CD4-positive, CD25-positive, alpha-beta regulatory T cell (primary cell): ENCODE data around the gene STK40. TPM values are rescaled to one million over a fixed set of nuclear protein-coding genes. Genes with fewer than 3 reads are reported as not detected.

Experiments used
- ATAC-seq, 2 donors: fragments of 150-1000 bp; cut with Tn5 transposase; one replicate each; pipeline ENCODE4 v1.10.0; 2021; ENCODE audit warnings: low read depth in 2 of 2, moderate number of reproducible peaks in 2 of 2, moderate library complexity in 1 of 2
- DNase-seq, 3 donors: peaks; one replicate each; pipeline versions ENCODE4 v3.0.0 to v3.0.0-alpha.2; 2012 to 2022; ENCODE audit warnings: mixed read lengths in 1 of 3
- H3K27ac ChIP-seq: one replicate; pipeline ENCODE4 v1.7.0; 2013; ENCODE audit warnings: mild to moderate bottlenecking, low read length; ENCODE audit not compliant: insufficient read depth, poor library complexity, severe bottlenecking
- H3K27me3 ChIP-seq: one replicate; pipeline ENCODE4 v1.7.0; 2013; ENCODE audit warnings: low read length; ENCODE audit not compliant: control insufficient read depth, insufficient read depth
- H3K36me3 ChIP-seq: one replicate; pipeline ENCODE4 v1.7.0; 2013; ENCODE audit warnings: mild to moderate bottlenecking, low read length, moderate library complexity; ENCODE audit not compliant: control insufficient read depth, insufficient read depth
- H3K4me1 ChIP-seq: 2 replicates; pipeline ENCODE4 v1.7.0; 2013; ENCODE audit warnings: mild to moderate bottlenecking, low read length; ENCODE audit not compliant: insufficient read depth, control insufficient read depth, poor library complexity, severe bottlenecking
- H3K4me3 ChIP-seq: one replicate; pipeline ENCODE4 v1.7.0; 2013; ENCODE audit warnings: low read depth, mild to moderate bottlenecking, low read length, moderate library complexity
- H3K9me3 ChIP-seq, 2 experiments: 1 replicate in 1 of 2; 2 replicates in 1 of 2; pipeline ENCODE4 v1.7.0; 2013; ENCODE audit warnings: low read length in 2 of 2, mild to moderate bottlenecking in 1 of 2, moderate library complexity in 1 of 2; ENCODE audit not compliant: control insufficient read depth in 2 of 2
- H3K27ac Mint-ChIP-seq, 3 donors: one replicate each; pipeline ENCODE4 v1.8.0; 2020 to 2022; ENCODE audit warnings: mild to moderate bottlenecking in 3 of 3, mixed read lengths in 3 of 3, moderate library complexity in 2 of 3
- H3K27me3 Mint-ChIP-seq: one replicate; pipeline ENCODE4 v1.8.0; 2022; ENCODE audit warnings: mild to moderate bottlenecking, mixed read lengths
- H3K36me3 Mint-ChIP-seq: one replicate; pipeline ENCODE4 v1.8.0; 2020; ENCODE audit warnings: mixed read lengths
- H3K4me1 Mint-ChIP-seq, 4 donors: one replicate each; pipeline ENCODE4 v1.8.0; 2020 to 2022; ENCODE audit warnings: mixed read lengths in 4 of 4, mild to moderate bottlenecking in 1 of 4
- H3K4me3 Mint-ChIP-seq, 4 donors: one replicate each; pipeline ENCODE4 v1.8.0; 2020 to 2022; ENCODE audit warnings: mild to moderate bottlenecking in 4 of 4, mixed read lengths in 4 of 4, moderate library complexity in 3 of 4
- H3K9me3 Mint-ChIP-seq, 7 donors: one replicate each; pipeline ENCODE4 v1.8.0; 2020 to 2022; ENCODE audit warnings: mixed read lengths in 7 of 7, mild to moderate bottlenecking in 3 of 7, moderate library complexity in 2 of 7
- polyA plus RNA-seq, 4 donors: library from polyadenylated mRNA; unstranded; fragments of 300-500 nt; fragmentation: Illumina TruSeq; gene quantifications; one replicate each; pipeline ENCODE4 v1.2.3, GENCODE V29; 2021
- total RNA-seq: library from RNA; stranded (reverse); gene quantifications from one replicate; pipeline ENCODE4 v1.2.3, GENCODE V29; 2022

Gene STK40
- total and polyA plus RNA-seq, 5 donors from 2014 or later: 27.1 to 36.4 (median 30.1) TPM

DNA sequence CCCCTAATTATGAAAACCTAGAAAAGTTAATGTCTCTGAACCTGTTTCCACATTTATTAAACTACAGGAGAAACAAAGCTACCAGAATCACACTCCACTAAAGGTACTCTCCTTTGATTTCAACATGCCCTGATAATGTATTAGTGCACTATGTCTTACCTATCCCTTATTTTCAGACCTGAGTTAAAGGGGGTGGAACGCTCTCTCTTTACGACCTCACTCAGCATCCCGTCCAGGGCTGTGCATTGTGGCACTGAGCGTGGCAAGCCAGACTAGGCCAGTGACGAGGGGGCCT lies 11.3 kb upstream of the STK40 start:
- DNase-seq (no peak), ATAC-seq (peak; percentile 49 to 58)
- no peaks in the 10 kb centered on the region for H3K27me3 Mint-ChIP-seq
- peaks cover 14% of the 10 kb centered on the region for H3K36me3 Mint-ChIP-seq
- H3K4me1 Mint-ChIP-seq: peaks cover 13 to 39% (median 20%) of the 10 kb centered on the region in 4 donors
- Histone ChIP-seq H3K27me3 (no peaks in the 10 kb centered on the region), H3K4me1 (peaks cover 13% of the 10 kb centered on the region), H3K9me3 (no peaks in the 10 kb centered on the region), H3K27ac (peak overlapping the region; percentile 87), H3K4me3 (peak overlapping the region; percentile 92), H3K36me3 (peaks cover 20% of the 10 kb centered on the region)
- peak overlapping the region; percentile 86 to 99 (median 96) for H3K4me3 Mint-ChIP-seq
- H3K9me3 Mint-ChIP-seq: no peaks in the 10 kb centered on the region
- H3K27ac Mint-ChIP-seq: peak overlapping the region; percentile 54 to 100 (median 99)

DNA sequence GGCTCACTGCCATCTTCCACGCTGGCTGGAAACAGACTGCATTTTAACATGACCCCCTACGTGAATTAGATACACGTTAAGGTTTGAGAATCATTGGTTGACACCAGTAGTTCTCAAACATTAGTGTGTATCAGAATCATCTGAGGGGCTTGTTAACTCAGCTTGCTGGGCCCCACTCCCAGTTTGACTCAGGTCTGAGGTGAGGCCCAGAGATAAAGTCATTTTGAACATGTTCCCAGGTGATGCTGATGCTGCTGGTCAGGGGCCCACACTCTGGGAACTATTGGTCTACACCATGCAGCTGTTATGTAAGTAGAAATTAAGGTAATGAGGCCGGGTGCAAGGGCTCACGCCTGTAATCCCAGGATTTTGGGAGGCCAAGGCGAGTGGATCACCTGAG lies 10.6 kb upstream of the STK40 start:
- H3K4me1 Mint-ChIP-seq: peaks cover 13 to 37% (median 20%) of the 10 kb centered on the region in 4 donors
- H3K27ac Mint-ChIP-seq: peak overlapping the region; percentile 64 to 99 (median 73)

DNA sequence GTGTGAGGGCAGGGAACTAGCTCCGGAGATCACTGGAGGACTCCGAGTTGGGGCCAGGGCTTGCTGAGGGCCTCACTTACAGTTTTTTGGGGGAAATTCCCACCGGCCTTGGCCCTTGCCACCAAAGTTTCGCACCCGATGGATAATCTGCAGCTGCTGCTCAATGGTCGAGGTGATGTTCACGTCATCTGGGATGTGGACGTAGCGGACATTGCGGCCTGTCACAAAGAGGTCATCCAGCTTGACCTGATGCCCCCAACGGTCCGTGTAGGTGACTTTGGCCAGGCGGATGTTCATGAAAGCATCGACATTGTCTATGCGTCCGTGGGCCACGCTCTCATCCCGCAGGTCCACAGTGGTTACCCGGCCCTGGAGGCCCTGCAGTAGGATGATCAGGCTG lies 8.0 kb upstream of the STK40 start:
- Histone ChIP-seq H3K27ac (no peak overlapping the region), H3K36me3 (peaks cover 44% of the 10 kb centered on the region), H3K4me3 (no peak overlapping the region), H3K4me1 (peaks cover 13% of the 10 kb centered on the region), H3K9me3 (no peaks in the 10 kb centered on the region), H3K27me3 (no peaks in the 10 kb centered on the region)
- H3K27ac Mint-ChIP-seq: no peak overlapping the region
- no peaks in the 10 kb centered on the region for H3K9me3 Mint-ChIP-seq
- no peaks in the 10 kb centered on the region for H3K27me3 Mint-ChIP-seq
- ATAC-seq: no peak
- H3K4me1 Mint-ChIP-seq: peaks cover 10 to 40% (median 22%) of the 10 kb centered on the region in 4 donors
- no peak for DNase-seq
- peaks cover 25% of the 10 kb centered on the region for H3K36me3 Mint-ChIP-seq
- no peak overlapping the region for H3K4me3 Mint-ChIP-seq

More for the DNA sequence above, 10.6 kb upstream of the STK40 start:
- no peak overlapping the region for H3K4me3 ChIP-seq
- H3K9me3 ChIP-seq: no peaks in the 10 kb centered on the region
- Mint-ChIP-seq H3K4me3 (peak overlapping the region; percentile 86 to 99 (median 96)), H3K9me3 (no peaks in the 10 kb centered on the region), H3K36me3 (peaks cover 18% of the 10 kb centered on the region), H3K27me3 (no peaks in the 10 kb centered on the region)
- peaks cover 13% of the 10 kb centered on the region for H3K4me1 ChIP-seq
- H3K27me3 ChIP-seq: no peaks in the 10 kb centered on the region
- H3K36me3 ChIP-seq: peaks cover 24% of the 10 kb centered on the region
- no peak for ATAC-seq
- no peak for DNase-seq
- H3K27ac ChIP-seq: peak overlapping the region; percentile 87

DNA sequence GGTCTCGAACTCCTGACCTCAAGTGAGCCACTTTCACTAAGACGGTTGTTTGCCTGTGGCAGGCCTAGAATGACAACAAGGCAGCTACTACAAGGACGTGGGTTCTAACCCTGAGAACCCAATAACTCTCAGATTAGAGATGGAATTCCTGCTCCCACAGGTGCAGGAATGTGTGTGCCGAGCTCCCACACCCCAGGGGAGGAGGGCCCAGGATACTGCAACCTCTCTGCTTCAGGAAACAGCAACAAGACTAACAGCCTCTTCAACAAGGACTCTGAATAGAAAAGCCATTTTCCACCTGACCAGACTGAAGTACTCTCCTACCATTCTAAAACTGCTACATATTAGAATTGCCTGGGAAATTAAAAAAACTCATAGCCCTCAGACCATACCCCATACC lies 7.1 kb upstream of the STK40 start:
- Mint-ChIP-seq H3K27ac (peak overlapping the region in 2 of 3 donors; percentile 15 to 29), H3K27me3 (no peaks in the 10 kb centered on the region), H3K36me3 (peaks cover 23% of the 10 kb centered on the region), H3K4me3 (no peak overlapping the region), H3K9me3 (no peaks in the 10 kb centered on the region), H3K4me1 (peaks cover 7 to 36% (median 19%) of the 10 kb centered on the region in 4 donors)
- no peak overlapping the region for H3K4me3 ChIP-seq
- ATAC-seq: no peak
- H3K27ac ChIP-seq: no peak overlapping the region
- no peak for DNase-seq
- H3K36me3 ChIP-seq: peaks cover 44% of the 10 kb centered on the region
- H3K27me3 ChIP-seq: no peaks in the 10 kb centered on the region
- no peaks in the 10 kb centered on the region for H3K9me3 ChIP-seq
- peaks cover 13% of the 10 kb centered on the region for H3K4me1 ChIP-seq

DNA sequence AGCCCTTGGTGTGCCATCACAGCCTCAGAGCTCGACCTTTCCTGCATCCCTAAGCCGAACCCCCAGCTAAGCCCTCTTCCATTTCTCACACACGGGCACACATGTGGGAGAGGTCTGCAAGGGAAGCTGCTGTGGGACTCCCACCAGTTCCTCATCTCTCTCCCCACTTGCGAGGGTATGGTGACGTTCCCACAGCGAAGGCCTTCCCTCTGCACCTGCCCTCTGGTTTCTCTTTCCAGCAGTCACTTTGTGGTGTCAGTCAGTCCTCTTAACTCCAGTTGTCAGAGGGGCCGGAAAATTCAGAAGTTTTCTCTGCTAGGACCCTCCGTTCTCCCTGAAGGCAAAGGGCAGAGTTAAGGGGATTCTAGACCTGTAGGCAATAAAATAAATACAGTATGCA lies 5.5 kb upstream of the STK40 start:
- no peak overlapping the region for H3K27ac ChIP-seq
- peaks cover 44% of the 10 kb centered on the region for H3K36me3 ChIP-seq
- Mint-ChIP-seq H3K36me3 (peaks cover 21% of the 10 kb centered on the region), H3K27ac (peak overlapping the region in 1 of 3 donors; percentile 65), H3K9me3 (no peaks in the 10 kb centered on the region), H3K4me3 (peak overlapping the region in 1 of 4 donors; percentile 23), H3K27me3 (no peaks in the 10 kb centered on the region), H3K4me1 (peaks cover 0 to 31% (median 13%) of the 10 kb centered on the region in 4 donors)
- H3K27me3 ChIP-seq: no peaks in the 10 kb centered on the region
- H3K4me3 ChIP-seq: no peak overlapping the region
- no peak for ATAC-seq
- peaks cover 11% of the 10 kb centered on the region for H3K4me1 ChIP-seq
- no peak for DNase-seq
- no peaks in the 10 kb centered on the region for H3K9me3 ChIP-seq

DNA sequence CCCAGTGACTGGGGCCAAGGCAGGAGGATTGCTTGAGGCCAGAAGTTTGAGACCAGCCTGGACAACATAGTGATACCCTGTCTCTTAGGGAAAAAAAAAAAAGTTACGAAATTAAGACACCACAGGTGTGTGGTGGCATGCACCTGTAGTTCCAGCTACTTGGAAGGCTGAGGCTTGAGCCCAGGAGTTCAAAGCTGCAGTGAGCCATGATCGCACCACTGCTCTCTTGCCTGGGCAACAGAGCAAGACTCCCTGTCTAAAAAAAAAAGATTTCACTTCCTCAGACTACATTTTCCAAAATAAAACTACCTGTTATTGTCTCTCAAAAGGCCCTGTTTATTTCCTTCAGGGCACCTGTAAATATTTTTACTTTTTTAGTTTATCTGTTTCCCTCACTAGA lies 4.7 kb upstream of the STK40 start:
- H3K27ac Mint-ChIP-seq: peak overlapping the region in 1 of 3 donors; percentile 84
- H3K4me1 ChIP-seq: peaks cover 11% of the 10 kb centered on the region
- H3K36me3 ChIP-seq: peaks cover 44% of the 10 kb centered on the region
- no peak for DNase-seq
- H3K27me3 ChIP-seq: no peaks in the 10 kb centered on the region
- H3K4me3 Mint-ChIP-seq: peak overlapping the region in 1 of 4 donors; percentile 29
- no peaks in the 10 kb centered on the region for H3K9me3 Mint-ChIP-seq
- ATAC-seq: no peak
- no peaks in the 10 kb centered on the region for H3K27me3 Mint-ChIP-seq
- H3K27ac ChIP-seq: no peak overlapping the region
- peaks cover 0 to 34% (median 14%) of the 10 kb centered on the region in 4 donors for H3K4me1 Mint-ChIP-seq
- H3K9me3 ChIP-seq: no peaks in the 10 kb centered on the region
- H3K4me3 ChIP-seq: no peak overlapping the region
- peaks cover 21% of the 10 kb centered on the region for H3K36me3 Mint-ChIP-seq

DNA sequence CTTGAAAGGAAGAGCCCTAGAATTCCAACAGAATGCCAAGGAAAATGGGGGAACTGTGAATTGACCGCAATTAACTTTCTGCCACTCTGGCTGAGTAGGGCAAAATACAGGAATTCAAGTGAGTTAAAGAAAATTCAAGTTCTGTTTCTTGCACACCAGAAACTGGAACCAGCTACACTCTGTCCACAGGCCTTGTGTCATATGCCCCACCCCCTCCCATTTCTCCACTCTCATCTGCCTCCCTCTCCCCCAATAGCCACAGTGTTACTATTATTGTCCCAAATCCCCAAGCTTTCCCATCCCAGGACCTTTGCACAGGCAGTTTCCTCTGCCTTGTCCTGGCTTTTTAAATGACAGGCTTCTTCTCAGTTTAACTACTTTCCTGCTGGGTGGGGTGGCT lies 4.3 kb upstream of the STK40 start:
- no peak for DNase-seq
- Mint-ChIP-seq H3K36me3 (peaks cover 21% of the 10 kb centered on the region), H3K4me1 (peaks cover 0 to 33% (median 14%) of the 10 kb centered on the region in 4 donors), H3K27ac (peak overlapping the region in 1 of 3 donors; percentile 57), H3K9me3 (no peaks in the 10 kb centered on the region), H3K4me3 (no peak overlapping the region), H3K27me3 (no peaks in the 10 kb centered on the region)
- Histone ChIP-seq H3K27me3 (no peaks in the 10 kb centered on the region), H3K36me3 (peaks cover 44% of the 10 kb centered on the region), H3K9me3 (no peaks in the 10 kb centered on the region), H3K27ac (no peak overlapping the region), H3K4me3 (no peak overlapping the region), H3K4me1 (peaks cover 13% of the 10 kb centered on the region)
- ATAC-seq: no peak

DNA sequence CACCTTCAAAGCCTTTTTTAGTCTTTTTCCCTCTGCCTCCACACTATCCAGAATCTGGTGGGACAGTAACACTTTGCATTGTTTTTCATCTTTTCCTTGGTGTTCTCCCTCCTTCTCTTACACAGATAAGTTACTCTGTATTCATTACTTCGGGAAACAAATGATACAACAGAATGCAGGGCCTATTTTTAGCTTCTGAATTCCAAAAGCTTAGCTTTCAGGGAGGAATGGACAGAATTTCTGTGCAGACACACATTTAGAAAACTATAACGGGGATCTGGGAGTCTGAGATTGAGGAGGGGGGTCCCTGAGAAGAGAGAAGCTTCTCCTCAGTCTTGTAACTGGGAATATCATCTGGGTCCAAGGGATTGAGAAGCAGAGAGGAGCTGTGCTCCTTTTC lies 3.5 kb upstream of the STK40 start:
- no peak overlapping the region for H3K27ac ChIP-seq
- peaks cover 0 to 34% (median 22%) of the 10 kb centered on the region in 4 donors for H3K4me1 Mint-ChIP-seq

More for the DNA sequence above, 3.5 kb upstream of the STK40 start:
- H3K36me3 ChIP-seq: peaks cover 44% of the 10 kb centered on the region
- no peaks in the 10 kb centered on the region for H3K27me3 Mint-ChIP-seq
- DNase-seq: no peak
- H3K9me3 Mint-ChIP-seq: no peaks in the 10 kb centered on the region
- H3K27ac Mint-ChIP-seq: peak overlapping the region in 2 of 3 donors; percentile 34 to 57
- peaks cover 21% of the 10 kb centered on the region for H3K36me3 Mint-ChIP-seq
- H3K4me1 ChIP-seq: peaks cover 21% of the 10 kb centered on the region
- H3K4me3 Mint-ChIP-seq: peak overlapping the region in 3 of 4 donors; percentile 16 to 32 (median 26)
- no peaks in the 10 kb centered on the region for H3K27me3 ChIP-seq
- no peak overlapping the region for H3K4me3 ChIP-seq
- ATAC-seq: no peak
- H3K9me3 ChIP-seq: no peaks in the 10 kb centered on the region
